CD4-positive, alpha-beta T cell (primary cell): ENCODE data around the gene CCNL1. TPM values are rescaled to one million over a fixed set of nuclear protein-coding genes. Genes with fewer than 3 reads are reported as not detected.
"Not testable (repeated sequence)": the region's sequence is repeated elsewhere in the genome, so short reads cannot be mapped to it uniquely, and the experiment has no call there.

Source experiments
- ATAC-seq: fragments of 200-7000 bp; cut with Tn5 transposase; one replicate; pipeline ENCODE4 v1.10.0; 2022; ENCODE audit warnings: mild to moderate bottlenecking; ENCODE audit not compliant: poor library complexity
- CTCF ChIA-PET: fragments of 350-600 bp; sonication (Branson Sonifier 250); formaldehyde crosslinking; loops from one replicate; lab custom pipeline; 2021; ENCODE audit warnings: antibody characterized with exemption, inconsistent platforms; lab: Charles Lee
- POLR2A ChIA-PET: fragments of 350-600 bp; sonication (Branson Sonifier 250); formaldehyde crosslinking; loops from one replicate; lab custom pipeline; 2021; ENCODE audit warnings: antibody characterized with exemption, inconsistent platforms; lab: Charles Lee
- DNase-seq, 14 experiments: peaks; one replicate each; pipeline ENCODE4 v3.0.0-alpha.2; 2013 to 2020; ENCODE audit warnings: mixed read lengths in 2 of 14
- H3K27ac ChIP-seq, 2 donors: one replicate each; pipeline versions ENCODE4 v1.5.1 to v1.7.0; 2013; ENCODE audit warnings: low read length in 2 of 2, low read depth in 1 of 2, mild to moderate bottlenecking in 1 of 2
- H3K27me3 ChIP-seq, 2 experiments: 1 replicate in 1 of 2; 2 replicates in 1 of 2; pipeline versions ENCODE4 v1.6.1 to v1.7.0; 2013; ENCODE audit warnings: low read length in 2 of 2, control low read depth in 1 of 2, mild to moderate bottlenecking in 1 of 2, moderate library complexity in 1 of 2; ENCODE audit not compliant: insufficient read depth in 2 of 2, control insufficient read depth in 1 of 2
- H3K36me3 ChIP-seq: one replicate; pipeline ENCODE4 v1.6.1; 2013; ENCODE audit warnings: low read length, control low read depth; ENCODE audit not compliant: insufficient read depth
- H3K4me1 ChIP-seq: one replicate; pipeline ENCODE4 v1.6.1; 2013; ENCODE audit warnings: low read length, control low read depth; ENCODE audit not compliant: insufficient read depth
- H3K4me3 ChIP-seq: one replicate; pipeline ENCODE4 v1.5.1; 2013; ENCODE audit warnings: mild to moderate bottlenecking, low read length, moderate library complexity
- H3K9me3 ChIP-seq, 2 experiments: 1 replicate in 1 of 2; 2 replicates in 1 of 2; pipeline versions ENCODE4 v1.6.1 to v1.7.0; 2013; ENCODE audit warnings: low read length in 2 of 2, mild to moderate bottlenecking in 2 of 2, control low read depth in 1 of 2, moderate library complexity in 1 of 2; ENCODE audit not compliant: control insufficient read depth in 1 of 2, insufficient read depth in 1 of 2
- H3K27ac Mint-ChIP-seq: one replicate; pipeline ENCODE4 v1.8.0; 2020; ENCODE audit warnings: mixed read lengths
- H3K27me3 Mint-ChIP-seq: one replicate; pipeline ENCODE4 v1.8.0; 2021; ENCODE audit warnings: mixed read lengths
- H3K36me3 Mint-ChIP-seq: one replicate; pipeline ENCODE4 v1.8.0; 2021; ENCODE audit warnings: low read depth, mixed read lengths
- H3K4me1 Mint-ChIP-seq: one replicate; pipeline ENCODE4 v1.8.0; 2021; ENCODE audit warnings: low read depth, mixed read lengths
- H3K4me3 Mint-ChIP-seq: one replicate; pipeline ENCODE4 v1.8.0; 2020; ENCODE audit warnings: mild to moderate bottlenecking, mixed read lengths
- H3K9me3 Mint-ChIP-seq: one replicate; pipeline ENCODE4 v1.8.0; 2020; ENCODE audit warnings: mixed read lengths
- intact Hi-C, 2 experiments: fragments of 100-400 bp; cut with DNase I in 1 of 2; cut with micrococcal nuclease in 1 of 2; formaldehyde crosslinking; loops; one replicate each; pipeline versions ENCODE4 v1.15.1 to v1.9.0; 2023 to 2025; cut with DNase I, micrococcal nuclease
- total RNA-seq, 174 experiments: library from RNA in 2 of 174; stranded (reverse) in 2 of 174; gene quantifications; one replicate each; pipeline ENCODE4 v1.2.3 and lab custom pipeline; 2021 to 2026
- TF ChIP-seq, protein P1 (sequence below): fragments of 200-600 bp; IDR thresholded peaks from one replicate; pipeline ENCODE4 v1.8.0; 2022; ENCODE audit warnings: antibody characterized with exemption, mild to moderate bottlenecking

The CCNL1 gene
- total RNA-seq, 2 experiments from 2014 or later = 1,350 to 1,388 TPM

DNA sequence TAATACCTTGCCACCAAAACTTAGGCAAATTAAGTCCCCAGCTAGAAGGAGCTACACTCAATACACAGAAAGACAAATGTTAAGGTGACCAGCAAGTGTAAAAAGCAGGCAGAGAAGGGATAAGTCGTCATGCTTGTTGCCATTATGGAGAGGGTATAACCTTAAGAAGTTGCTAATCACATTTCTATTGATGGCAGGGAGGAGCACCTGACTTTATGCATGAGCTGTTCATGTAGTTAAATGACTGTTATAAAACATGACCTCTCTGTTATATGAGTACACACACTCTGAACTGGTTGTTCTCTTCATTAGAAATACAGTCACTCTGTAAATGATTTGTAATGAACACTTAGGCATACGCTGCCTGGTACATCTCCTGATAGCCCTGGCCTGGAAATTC is 6.6 kb upstream of the CCNL1 start:
- ChIA-PET POLR2A (no interaction called here), CTCF (no interaction called here)
- Mint-ChIP-seq H3K4me3 (no peak overlapping the region), H3K4me1 (peaks cover 3% of the 10 kb centered on the region), H3K36me3 (no peaks in the 10 kb centered on the region), H3K27ac (peak overlapping the region; percentile 12), H3K9me3 (no peaks in the 10 kb centered on the region), H3K27me3 (no peaks in the 10 kb centered on the region)
- DNase-seq = no peak
- Histone ChIP-seq H3K9me3 (no peaks in the 10 kb centered on the region), H3K27me3 (no peaks in the 10 kb centered on the region), H3K27ac (no peak overlapping the region), H3K4me1 (peaks cover 3% of the 10 kb centered on the region), H3K36me3 (no peaks in the 10 kb centered on the region), H3K4me3 (no peak overlapping the region)
- no peak for ATAC-seq
- intact Hi-C loops = no loop called here
- TF ChIP-seq, protein P1, sequence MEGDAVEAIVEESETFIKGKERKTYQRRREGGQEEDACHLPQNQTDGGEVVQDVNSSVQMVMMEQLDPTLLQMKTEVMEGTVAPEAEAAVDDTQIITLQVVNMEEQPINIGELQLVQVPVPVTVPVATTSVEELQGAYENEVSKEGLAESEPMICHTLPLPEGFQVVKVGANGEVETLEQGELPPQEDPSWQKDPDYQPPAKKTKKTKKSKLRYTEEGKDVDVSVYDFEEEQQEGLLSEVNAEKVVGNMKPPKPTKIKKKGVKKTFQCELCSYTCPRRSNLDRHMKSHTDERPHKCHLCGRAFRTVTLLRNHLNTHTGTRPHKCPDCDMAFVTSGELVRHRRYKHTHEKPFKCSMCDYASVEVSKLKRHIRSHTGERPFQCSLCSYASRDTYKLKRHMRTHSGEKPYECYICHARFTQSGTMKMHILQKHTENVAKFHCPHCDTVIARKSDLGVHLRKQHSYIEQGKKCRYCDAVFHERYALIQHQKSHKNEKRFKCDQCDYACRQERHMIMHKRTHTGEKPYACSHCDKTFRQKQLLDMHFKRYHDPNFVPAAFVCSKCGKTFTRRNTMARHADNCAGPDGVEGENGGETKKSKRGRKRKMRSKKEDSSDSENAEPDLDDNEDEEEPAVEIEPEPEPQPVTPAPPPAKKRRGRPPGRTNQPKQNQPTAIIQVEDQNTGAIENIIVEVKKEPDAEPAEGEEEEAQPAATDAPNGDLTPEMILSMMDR = no peak

DNA sequence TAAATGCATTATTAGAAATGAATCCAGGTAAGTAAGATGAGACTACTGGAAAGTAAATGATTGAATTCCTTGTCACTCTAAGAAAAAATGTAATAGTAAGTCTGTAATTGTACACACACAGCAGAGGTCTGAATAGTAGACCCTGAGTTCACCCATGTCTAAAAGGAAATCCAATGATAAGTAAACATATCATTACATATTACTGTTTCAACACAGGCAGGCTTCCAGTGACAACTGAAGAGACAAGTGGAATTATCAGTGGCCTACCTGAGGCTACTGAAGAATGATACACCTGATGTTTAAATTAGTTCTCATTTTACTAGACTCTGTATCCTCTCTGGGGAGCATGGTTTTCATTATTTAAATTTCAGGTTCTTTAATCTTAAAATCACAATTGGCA is 6.2 kb upstream of the CCNL1 start:
- POLR2A ChIA-PET = no interaction called here
- DNase-seq (no peak), ATAC-seq (no peak)
- Histone ChIP-seq H3K9me3 (no peaks in the 10 kb centered on the region), H3K27me3 (no peaks in the 10 kb centered on the region), H3K36me3 (no peaks in the 10 kb centered on the region), H3K4me3 (no peak overlapping the region), H3K4me1 (peaks cover 8% of the 10 kb centered on the region), H3K27ac (no peak overlapping the region)
- intact Hi-C loops = no loop called here
- Mint-ChIP-seq H3K4me3 (no peak overlapping the region), H3K27ac (peak overlapping the region; percentile 12), H3K9me3 (no peaks in the 10 kb centered on the region), H3K27me3 (no peaks in the 10 kb centered on the region), H3K4me1 (peaks cover 8% of the 10 kb centered on the region), H3K36me3 (peaks cover under 1% of the 10 kb centered on the region)
- CTCF ChIA-PET = interaction anchor here (0.7 kb wide), 1 partner anchor 36 kb away, joined by 3 read pairs; no protein-coding TSS in a partner anchor
- TF ChIP-seq, protein P1 = no peak

DNA sequence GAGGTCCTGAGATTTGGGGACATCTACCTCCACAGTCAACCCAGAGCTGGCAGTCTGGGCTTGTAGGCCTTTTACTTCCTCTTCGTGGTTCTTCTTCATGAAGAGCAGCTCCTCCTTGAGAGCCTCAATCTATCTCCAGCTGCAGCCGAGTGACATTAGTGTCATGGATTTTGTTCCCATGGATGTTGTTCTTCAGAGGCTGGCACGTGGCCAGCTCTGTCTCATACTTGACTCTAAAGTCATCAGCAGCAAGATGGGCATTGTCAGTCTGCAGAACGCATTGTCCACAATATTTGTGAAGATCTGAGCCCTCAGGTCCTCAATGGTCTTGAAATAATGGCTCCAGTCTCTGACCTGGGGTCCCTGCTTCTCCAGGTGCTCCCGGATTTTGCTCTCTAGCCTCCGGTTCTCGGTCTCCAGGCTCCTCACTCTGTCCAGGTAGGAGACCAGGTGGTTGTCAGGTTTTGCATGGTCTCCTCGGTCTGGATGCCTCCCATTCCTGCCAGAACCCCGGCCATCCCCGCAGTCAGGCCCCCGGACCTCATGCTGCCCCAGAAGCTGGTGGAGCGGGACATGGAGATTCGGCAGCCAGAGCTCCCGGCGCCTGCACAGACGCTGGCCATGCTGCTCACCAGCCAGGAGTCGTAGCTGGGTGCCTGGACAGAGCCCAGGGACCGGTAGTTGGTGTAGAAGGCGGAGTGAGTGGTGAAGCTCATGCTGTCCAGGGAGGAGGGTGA is 3.4 kb upstream of the CCNL1 start:
- ChIA-PET POLR2A (interaction anchor here (7.4 kb wide), 1 partner anchor 11 kb away, joined by 778 read pairs; no protein-coding TSS in a partner anchor), CTCF (no interaction called here)
- peak overlapping the region; percentile 10 for H3K4me3 Mint-ChIP-seq

DNA sequence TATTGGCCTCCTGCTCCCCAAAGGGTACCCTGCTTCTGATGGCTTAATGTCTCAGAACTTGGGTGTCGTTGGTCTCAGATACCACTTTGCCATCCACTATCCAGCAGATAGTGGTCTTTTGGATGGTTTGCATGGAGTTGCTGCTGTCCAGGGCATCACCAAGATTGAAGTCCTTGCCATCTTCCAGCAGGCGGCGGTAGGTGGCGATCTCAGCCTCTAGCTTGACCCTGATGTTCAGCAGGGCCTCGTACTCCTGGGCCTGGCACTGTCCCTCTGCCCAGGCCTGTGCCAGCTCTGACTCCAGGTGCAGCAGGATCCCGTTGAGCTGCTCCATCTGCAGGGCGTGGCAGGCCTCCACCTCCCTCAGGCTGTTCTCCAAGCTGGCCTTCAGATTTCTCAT is 2.7 kb upstream of the CCNL1 start:
- H3K4me1 Mint-ChIP-seq = peaks cover 41% of the 10 kb centered on the region
- H3K27me3 Mint-ChIP-seq, H3K4me3 ChIP-seq, H3K9me3 ChIP-seq, H3K27ac ChIP-seq, H3K4me3 Mint-ChIP-seq, H3K27me3 ChIP-seq, DNase-seq, CTCF ChIA-PET, ATAC-seq, H3K9me3 Mint-ChIP-seq: not testable (repeated sequence)
- peaks cover 34% of the 10 kb centered on the region for H3K36me3 Mint-ChIP-seq
- peak overlapping the region; percentile 100 for H3K27ac Mint-ChIP-seq
- H3K4me1 ChIP-seq = peaks cover 18% of the 10 kb centered on the region
- POLR2A ChIA-PET = interaction anchor here (7.4 kb wide), 1 partner anchor 12 kb away, joined by 778 read pairs; no protein-coding TSS in a partner anchor
- peaks cover 14% of the 10 kb centered on the region for H3K36me3 ChIP-seq
- intact Hi-C loops = loop anchor here in 1 of 2 experiments (5.0 kb wide), 1 partner anchor 75 kb away; no protein-coding TSS in a partner anchor

More for the DNA sequence above, 3.4 kb upstream of the CCNL1 start:
- Histone ChIP-seq H3K4me1 (peaks cover 18% of the 10 kb centered on the region), H3K4me3 (no peak overlapping the region), H3K36me3 (peaks cover 7% of the 10 kb centered on the region), H3K27me3 (no peaks in the 10 kb centered on the region), H3K9me3 (no peaks in the 10 kb centered on the region), H3K27ac (no peak overlapping the region)
- H3K27me3 Mint-ChIP-seq = no peaks in the 10 kb centered on the region
- H3K27ac Mint-ChIP-seq = peak overlapping the region; percentile 76
- peaks cover 26% of the 10 kb centered on the region for H3K36me3 Mint-ChIP-seq
- no peak for ATAC-seq
- TF ChIP-seq, protein P1 = no peak
- DNase-seq = no peak
- intact Hi-C loops = loop anchor here in 1 of 2 experiments (5.0 kb wide), 1 partner anchor 74 kb away; no protein-coding TSS in a partner anchor
- no peaks in the 10 kb centered on the region for H3K9me3 Mint-ChIP-seq
- H3K4me1 Mint-ChIP-seq = peaks cover 33% of the 10 kb centered on the region
